Left lung (tissue), 10 donors: ENCODE results near the gene CASP10. TPM values are rescaled to one million over a fixed set of nuclear protein-coding genes. Genes with fewer than 3 reads are reported as not detected.

Experiments used
- ATAC-seq: fragments of 200-7000 bp; cut with Tn5 transposase; one replicate; pipeline ENCODE4 v1.9.1; 2020; ENCODE audit warnings: moderate library complexity
- DNase-seq, 4 donors: peaks; one replicate each; pipeline ENCODE4 v3.0.0-alpha.2; 2013 to 2020
- H3K27ac ChIP-seq, 2 donors: fragments of 200-600 bp; sonication (generic) in 1 of 2; one replicate each; pipeline versions ENCODE4 v1.5.0 to v1.8.0; 2020 to 2021
- H3K27me3 ChIP-seq, 2 donors: fragments of 200-600 bp; sonication (generic) in 1 of 2; one replicate each; pipeline versions ENCODE4 v1.5.0 to v1.8.0; 2020 to 2021
- H3K36me3 ChIP-seq, 2 donors: fragments of 200-600 bp; sonication (generic) in 1 of 2; one replicate each; pipeline versions ENCODE4 v1.5.0 to v1.8.0; 2020 to 2021
- H3K4me1 ChIP-seq, 2 donors: fragments of 200-600 bp; one replicate each; pipeline ENCODE4 v1.8.0; 2021
- H3K4me3 ChIP-seq, 2 donors: fragments of 200-600 bp; sonication (generic) in 1 of 2; one replicate each; pipeline versions ENCODE4 v1.5.0 to v1.8.0; 2020 to 2021; ENCODE audit warnings: mild to moderate bottlenecking in 1 of 2
- H3K9me3 ChIP-seq, 2 donors: fragments of 200-600 bp; sonication (generic) in 1 of 2; one replicate each; pipeline versions ENCODE4 v1.5.0 to v1.8.0; 2020 to 2021
- CTCF ChIP-seq, 2 donors: fragments of 200-600 bp; sonication (generic) in 1 of 2; IDR thresholded peaks; one replicate each; pipeline versions ENCODE4 v1.5.0 to v1.8.0; 2021; ENCODE audit warnings: antibody characterized with exemption in 2 of 2
- intact Hi-C, 2 donors: fragments of 100-400 bp; cut with DNase I; formaldehyde crosslinking; loops; one replicate each; pipeline versions ENCODE4 v1.11.2 to v1.14.2; 2022
- polyA plus RNA-seq, 6 donors: library from polyadenylated mRNA; unstranded; fragments of 120-200 nt; gene quantifications; one replicate each; pipeline ENCODE4 v1.2.1, GENCODE V29; 2013; ENCODE audit not compliant: insufficient read length in 6 of 6
- total RNA-seq, 2 donors: library from RNA; stranded (reverse); fragmentation: NEBNext Ultra II Directional; extraction: Animal tissue kit (Norgen Biotek cat#: 25700); gene quantifications; one replicate each; pipeline ENCODE4 v1.2.1, GENCODE V29; 2021
- donor health status: DM: no; HTN: yes; CAD: no.
- donor health status: DM: no; HTN: no; CAD: no.

CASP10 gene
- total and polyA plus RNA-seq, 8 donors = 14.6 to 31.5 (median 17.8) TPM

GRCh38 chr2:201250741-201251140 is 67.8 kb downstream of the CASP10 start:
- Histone ChIP-seq H3K27me3 (no peaks in the 10 kb centered on the region), H3K4me1 (peaks cover 0 to 34% of the 10 kb centered on the region in 2 donors), H3K36me3 (no peaks in the 10 kb centered on the region), H3K27ac (no peak overlapping the region), H3K4me3 (no peak overlapping the region), H3K9me3 (no peaks in the 10 kb centered on the region)
- DNase-seq (no peak), ATAC-seq (no peak)
- no peak for TF ChIP-seq CTCF (IDR thresholded peaks at IDR 0.05)
- intact Hi-C loops = no loop called here

- Histone ChIP-seq H3K4me1 (peaks cover 3 to 39% of the 10 kb centered on the region in 2 donors), H3K36me3 (no peaks in the 10 kb centered on the region), H3K4me3 (no peak overlapping the region), H3K27me3 (no peaks in the 10 kb centered on the region), H3K27ac (peak overlapping the region in 1 of 2 donors; percentile 57), H3K9me3 (no peaks in the 10 kb centered on the region)
- TF ChIP-seq CTCF (IDR thresholded peaks at IDR 0.05) = no peak
- intact Hi-C loops = no loop called here
- DNase-seq (peak in 1 of 4 donors; percentile 56), ATAC-seq (peak; percentile 10)
Observed at GRCh38 chr2:201254081-201254730, 71.3 kb downstream of the CASP10 start.

GRCh38 chr2:201255408-201256033 is 72.6 kb downstream of the CASP10 start:
- DNase-seq (no peak), ATAC-seq (no peak)
- H3K9me3 ChIP-seq = no peaks in the 10 kb centered on the region
- intact Hi-C loops = no loop called here
- no peak for TF ChIP-seq CTCF (IDR thresholded peaks at IDR 0.05)
- peaks cover 14 to 52% of the 10 kb centered on the region in 2 donors for H3K4me1 ChIP-seq
- H3K27me3 ChIP-seq = no peaks in the 10 kb centered on the region
- no peak overlapping the region for H3K4me3 ChIP-seq
- H3K36me3 ChIP-seq = no peaks in the 10 kb centered on the region
- H3K27ac ChIP-seq = peak overlapping the region in 1 of 2 donors; percentile 99

GRCh38 chr2:201256082-201256481 is 73.1 kb downstream of the CASP10 start:
- peaks cover 14 to 57% of the 10 kb centered on the region in 2 donors for H3K4me1 ChIP-seq
- H3K27ac ChIP-seq = peak overlapping the region in 1 of 2 donors; percentile 99
- H3K27me3 ChIP-seq = no peaks in the 10 kb centered on the region
- TF ChIP-seq CTCF (IDR thresholded peaks at IDR 0.05) = no peak
- H3K36me3 ChIP-seq = no peaks in the 10 kb centered on the region
- H3K4me3 ChIP-seq = no peak overlapping the region
- intact Hi-C loops = no loop called here
- no peak for ATAC-seq
- no peak for DNase-seq
- H3K9me3 ChIP-seq = no peaks in the 10 kb centered on the region

- intact Hi-C loops = no loop called here
- TF ChIP-seq CTCF (IDR thresholded peaks at IDR 0.05) = no peak
- Histone ChIP-seq H3K27me3 (no peaks in the 10 kb centered on the region), H3K4me1 (peaks cover 18 to 67% of the 10 kb centered on the region in 2 donors), H3K27ac (peak overlapping the region; percentile 95 to 99), H3K36me3 (no peaks in the 10 kb centered on the region), H3K4me3 (peak overlapping the region; percentile 43 to 60), H3K9me3 (no peaks in the 10 kb centered on the region)
- DNase-seq (peak in 1 of 4 donors; percentile 61), ATAC-seq (peak; percentile 65)
Observed at GRCh38 chr2:201257381-201257955, 74.5 kb downstream of the CASP10 start.
